NB4 (cell line): ENCODE measurements around the gene KCTD7.

Experiments used
- CTCF ChIP-seq: IDR thresholded peaks from one replicate; pipeline ENCODE4 v1.5.1; 2012; ENCODE audit warnings: low read depth, low read length
- MYC ChIP-seq: IDR thresholded peaks from 2 replicates; pipeline ENCODE4 v1.6.1; 2011; ENCODE audit warnings: low read depth, low read length
- POLR2A ChIP-seq: IDR thresholded peaks from 2 replicates; pipeline ENCODE4 v1.6.1; 2011; ENCODE audit warnings: mild to moderate bottlenecking; ENCODE audit not compliant: insufficient read length; ENCODE audit errors: extremely low read depth

- TF ChIP-seq CTCF, result no peak
- TF ChIP-seq MYC, result no peak
- TF ChIP-seq POLR2A, result no peak
These were observed 760 bp upstream of the KCTD7 start for GRCh38 chr7:66627881-66628360.
